Tongue (tissue), 2 donors: ENCODE measurements around the gene PODXL2. TPM values are rescaled to one million over a fixed set of nuclear protein-coding genes. Genes with fewer than 3 reads are reported as not detected.

ENCODE experiments used
- DNase-seq: peaks from one replicate; pipeline ENCODE4 v3.0.0-alpha.2; 2015
- total RNA-seq: library from RNA; depleted of rRNA; stranded (reverse); fragments of >200 nt; gene quantifications from one replicate; pipeline ENCODE4 v1.2.3, GENCODE V29; 2014

The PODXL2 gene
- total RNA-seq, 1 donor from 2014 or later, result 9.2 TPM

- DNase-seq, result no peak
Observed at GRCh38 chr3:127658234-127658633, 29.2 kb downstream of the PODXL2 start.

DNA sequence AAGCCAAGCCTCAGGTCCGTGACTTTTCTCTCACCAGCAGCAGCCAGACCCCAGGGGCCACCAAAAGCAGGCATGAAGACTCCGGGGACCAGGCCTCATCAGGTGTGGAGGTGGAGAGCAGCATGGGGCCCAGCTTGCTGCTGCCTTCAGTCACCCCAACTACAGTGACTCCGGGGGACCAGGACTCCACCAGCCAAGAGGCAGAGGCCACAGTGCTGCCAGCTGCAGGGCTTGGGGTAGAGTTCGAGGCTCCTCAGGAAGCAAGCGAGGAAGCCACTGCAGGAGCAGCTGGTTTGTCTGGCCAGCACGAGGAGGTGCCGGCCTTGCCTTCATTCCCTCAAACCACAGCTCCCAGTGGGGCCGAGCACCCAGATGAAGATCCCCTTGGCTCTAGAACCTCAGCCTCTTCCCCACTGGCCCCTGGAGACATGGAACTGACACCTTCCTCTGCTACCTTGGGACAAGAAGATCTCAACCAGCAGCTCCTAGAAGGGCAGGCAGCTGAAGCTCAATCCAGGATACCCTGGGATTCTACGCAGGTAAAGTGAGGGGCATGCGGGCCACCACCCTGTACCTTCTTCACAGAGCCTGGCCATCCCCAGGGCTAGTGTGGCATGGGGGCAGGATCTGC, 31.8 kb downstream of the PODXL2 start:
- no peak for DNase-seq

- DNase-seq, result no peak
Observed at GRCh38 chr3:127661600-127661999, 32.6 kb downstream of the PODXL2 start.

GRCh38 chr3:127662001-127662469, 33.0 kb downstream of the PODXL2 start:
- no peak for DNase-seq

- no peak for DNase-seq
Observed at GRCh38 chr3:127663151-127663550, 34.2 kb downstream of the PODXL2 start.

GRCh38 chr3:127665165-127665564, 36.2 kb downstream of the PODXL2 start:
- DNase-seq, result no peak

GRCh38 chr3:127665586-127665985, 36.6 kb downstream of the PODXL2 start:
- DNase-seq, result no peak

- DNase-seq, result no peak
Observed at GRCh38 chr3:127666676-127667075, 37.7 kb downstream of the PODXL2 start.

DNA sequence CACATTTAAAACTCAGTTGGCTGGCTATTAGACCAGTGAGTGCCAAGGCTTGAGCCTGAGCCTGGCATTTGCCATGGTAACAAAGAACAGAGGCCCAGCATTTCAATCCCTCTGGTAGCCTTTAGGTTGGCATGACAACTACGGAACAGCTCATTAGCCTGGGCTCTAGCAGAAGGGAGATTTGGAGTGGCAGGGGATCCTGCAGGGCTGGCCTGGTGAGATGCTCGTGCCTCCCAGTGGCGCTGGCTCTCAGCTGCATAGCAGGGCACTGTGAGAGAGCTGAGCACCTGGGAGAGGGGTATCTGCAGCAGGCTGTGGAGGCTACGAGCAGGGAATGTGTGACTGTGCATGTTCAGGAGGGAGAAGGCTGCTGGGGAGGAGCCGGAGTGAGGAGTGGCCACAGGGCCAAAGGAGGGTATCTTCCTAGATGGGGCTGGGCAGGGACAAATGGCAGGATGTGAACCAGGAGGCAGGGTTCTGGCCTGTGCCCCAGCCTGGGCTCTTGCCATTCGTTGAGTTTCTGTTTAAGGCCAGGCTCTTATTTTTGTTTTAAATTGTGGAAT, 38.2 kb downstream of the PODXL2 start:
- no peak for DNase-seq

DNA sequence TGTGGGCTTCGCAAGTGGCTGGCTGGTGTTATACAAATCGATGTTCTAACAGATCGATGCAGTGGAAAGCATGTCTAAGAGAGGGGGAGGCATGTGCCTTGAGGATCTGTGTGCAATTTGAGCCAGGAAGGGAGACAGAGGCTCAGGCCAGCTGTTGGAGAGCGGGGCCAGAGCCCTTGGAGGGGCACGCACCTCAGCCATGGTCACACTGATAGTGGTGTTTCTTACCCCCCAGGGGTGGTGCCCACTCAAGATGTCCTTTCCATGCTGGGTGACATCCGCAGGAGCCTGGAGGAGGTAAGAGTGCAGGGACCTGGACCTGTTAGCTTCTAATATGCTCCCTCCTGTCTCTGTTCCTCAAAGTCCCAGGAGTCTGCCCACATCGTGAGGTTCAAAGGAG, 39.9 kb downstream of the PODXL2 start:
- no peak for DNase-seq

GRCh38 chr3:127669541-127670228, 40.7 kb downstream of the PODXL2 start:
- DNase-seq, result no peak

DNA sequence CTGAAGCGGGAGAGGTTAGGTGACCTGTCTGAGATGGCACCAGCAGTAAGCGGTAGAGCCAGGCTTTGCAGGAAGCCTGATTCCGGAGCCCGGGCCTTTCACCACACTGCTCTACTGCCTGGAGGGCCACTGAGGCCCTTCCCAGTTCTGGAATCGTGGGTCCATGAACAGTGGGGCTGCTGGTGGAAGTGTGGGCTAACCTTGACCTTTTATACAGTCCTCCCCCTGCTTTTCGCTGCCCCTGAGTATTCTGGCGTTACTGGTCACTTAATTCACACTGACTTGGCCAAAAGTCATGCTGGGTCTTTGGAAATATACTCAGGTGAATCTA, 41.2 kb downstream of the PODXL2 start:
- no peak for DNase-seq

DNA sequence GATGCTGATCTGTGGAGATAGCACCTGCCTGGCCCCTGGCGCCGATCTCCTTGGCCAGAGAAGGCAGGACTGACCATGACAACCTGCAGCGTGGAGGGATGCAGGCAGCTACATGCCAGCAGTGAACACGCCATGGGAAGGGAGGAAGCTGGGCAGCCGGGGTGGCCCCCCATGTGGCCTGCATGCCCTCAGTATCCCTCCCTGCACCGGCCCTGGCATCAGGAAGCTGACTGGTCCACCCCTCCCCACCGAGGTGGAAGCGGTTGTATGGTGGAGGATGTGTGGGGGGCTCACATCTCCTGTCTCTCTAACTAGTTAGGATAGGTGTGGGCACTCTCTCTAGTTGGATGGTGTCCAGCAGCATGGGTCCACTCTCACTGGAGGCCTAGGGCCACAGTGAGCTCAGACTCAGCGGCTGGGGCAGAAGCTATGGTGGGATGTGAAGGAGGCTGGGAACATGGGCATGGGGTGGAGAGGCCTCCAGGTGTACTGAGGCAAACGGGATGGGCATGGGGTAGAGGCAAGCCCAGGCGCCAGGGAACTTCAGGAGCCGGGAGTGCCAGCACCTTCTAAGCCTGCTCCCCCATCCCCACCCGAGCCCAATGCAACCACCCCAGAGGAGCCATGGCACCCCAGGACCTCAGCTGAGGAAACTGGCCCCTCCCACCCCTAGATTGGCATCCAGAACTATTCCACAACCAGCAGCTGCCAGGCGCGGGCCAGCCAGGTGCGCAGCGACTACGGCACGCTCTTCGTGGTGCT, 42.0 kb downstream of the PODXL2 start:
- no peak for DNase-seq

DNA sequence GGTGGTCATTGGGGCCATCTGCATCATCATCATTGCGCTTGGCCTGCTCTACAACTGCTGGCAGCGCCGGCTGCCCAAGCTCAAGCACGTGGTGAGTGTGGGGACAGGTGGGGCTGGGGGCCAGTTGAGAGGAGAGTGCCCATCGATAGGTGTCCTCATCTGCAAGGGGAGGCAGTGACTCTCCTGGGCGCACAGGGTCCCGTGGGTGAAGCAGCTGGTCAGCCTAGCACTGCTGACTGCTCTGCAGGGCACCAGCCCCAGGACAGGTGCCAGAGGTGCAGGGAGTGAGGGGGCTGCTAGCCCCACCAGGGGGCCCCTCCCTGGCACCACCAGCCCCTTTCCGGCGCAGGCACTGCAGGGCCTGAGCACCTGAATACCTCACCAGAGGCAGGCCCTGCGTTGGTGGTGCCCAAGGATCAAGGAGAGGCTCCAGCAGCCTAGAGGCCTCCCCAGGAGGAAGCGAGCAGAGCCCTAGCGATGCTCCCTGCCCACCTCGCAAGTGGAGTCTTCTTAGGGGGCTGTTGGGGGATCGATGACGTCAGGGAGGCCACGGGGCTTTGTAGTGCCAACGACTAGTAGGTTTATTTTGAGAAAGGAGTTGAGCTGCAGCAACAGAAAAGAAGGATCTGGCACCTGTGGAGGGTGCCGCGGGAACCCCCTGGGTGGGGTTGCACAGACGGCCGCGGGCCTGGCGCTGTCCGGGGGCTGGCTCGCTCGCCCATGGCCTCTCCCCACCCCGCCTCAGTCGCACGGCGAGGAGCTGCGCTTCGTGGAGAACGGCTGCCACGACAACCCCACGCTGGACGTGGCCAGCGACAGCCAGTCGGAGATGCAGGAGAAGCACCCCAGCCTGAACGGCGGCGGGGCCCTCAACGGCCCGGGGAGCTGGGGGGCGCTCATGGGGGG, 42.8 kb downstream of the PODXL2 start:
- DNase-seq, result peak; percentile 19

GRCh38 chr3:127672429-127673190, 43.6 kb downstream of the PODXL2 start, which contains the start of gene ABTB1:
Gene ABTB1 (plus strand): TSS chr3:127672952. CDS start chr3:127673026, 74 bp downstream.
- peak; percentile 88 for DNase-seq

DNA sequence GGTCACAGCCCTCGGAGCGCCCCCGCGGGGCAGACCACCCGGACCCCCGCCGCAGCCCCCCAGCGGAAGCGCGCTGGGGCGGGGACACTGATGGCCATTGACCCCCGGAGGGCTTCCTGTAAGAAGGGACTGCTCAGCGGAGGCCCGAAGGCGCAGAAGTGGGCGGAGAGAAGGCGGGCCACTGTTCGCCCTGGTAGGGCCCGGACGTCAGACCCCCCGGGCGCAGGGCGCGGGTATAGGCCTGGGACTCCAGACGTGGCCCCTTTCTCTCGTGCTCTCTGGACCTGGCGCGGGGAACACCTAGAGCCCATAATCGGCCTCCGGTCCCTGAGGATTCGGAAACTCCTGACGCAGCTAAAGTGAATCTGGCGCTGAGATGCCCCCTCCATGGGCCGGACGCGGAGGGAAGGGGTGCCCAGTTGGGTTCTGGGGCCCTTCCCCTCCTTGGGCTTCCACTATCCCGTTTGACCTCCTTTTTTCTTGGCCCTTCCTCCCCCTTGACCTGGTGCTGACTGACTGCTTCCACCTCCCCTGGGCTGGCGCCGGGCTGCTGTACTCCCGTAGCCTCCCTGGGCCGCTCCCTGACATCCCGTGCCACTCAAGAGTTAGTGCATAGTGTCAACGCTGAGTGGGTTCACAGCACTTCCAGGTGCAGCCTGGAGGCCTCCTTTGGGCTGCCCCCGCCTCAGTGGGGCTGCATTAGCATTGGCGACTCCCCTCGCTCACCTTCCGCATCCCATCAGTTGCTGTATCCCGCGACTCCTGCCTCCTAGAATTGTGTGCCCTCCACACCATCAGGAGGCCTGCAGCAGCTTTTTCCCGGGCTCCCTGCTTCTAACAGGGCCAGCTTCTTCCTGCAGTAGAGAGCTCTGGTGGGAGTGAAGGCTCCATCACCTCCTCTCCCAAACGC, 44.5 kb downstream of the PODXL2 start:
- peak; percentile 43 for DNase-seq

DNA sequence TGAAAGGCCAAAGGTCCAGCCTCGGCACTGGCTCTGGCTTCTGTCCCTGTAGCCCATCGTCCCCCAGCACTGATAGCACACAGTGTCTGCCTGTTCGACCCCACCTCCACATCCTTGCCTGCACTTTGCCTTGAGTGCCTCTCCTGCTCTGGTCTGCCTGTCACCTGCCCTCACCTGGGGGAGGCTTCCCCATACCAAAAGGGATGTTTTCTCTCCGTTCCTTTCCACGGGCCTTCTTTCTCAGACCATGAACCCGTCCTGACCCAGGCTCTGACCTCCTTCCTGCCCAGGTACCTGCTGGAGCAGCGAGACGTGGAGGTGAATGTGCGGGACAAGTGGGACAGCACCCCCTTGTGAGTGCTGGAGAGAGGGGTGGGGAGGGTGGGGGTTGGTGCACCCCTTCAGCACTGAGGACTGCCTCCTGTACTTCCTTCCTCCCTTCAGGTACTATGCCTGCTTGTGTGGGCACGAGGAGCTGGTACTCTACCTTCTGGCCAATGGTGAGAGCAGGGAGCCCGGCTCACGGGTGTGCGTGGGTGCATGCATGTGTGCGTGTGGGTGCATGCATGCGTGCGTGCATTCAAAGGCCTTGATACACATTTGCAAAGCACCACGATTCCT, 45.2 kb downstream of the PODXL2 start:
- no peak for DNase-seq

DNA sequence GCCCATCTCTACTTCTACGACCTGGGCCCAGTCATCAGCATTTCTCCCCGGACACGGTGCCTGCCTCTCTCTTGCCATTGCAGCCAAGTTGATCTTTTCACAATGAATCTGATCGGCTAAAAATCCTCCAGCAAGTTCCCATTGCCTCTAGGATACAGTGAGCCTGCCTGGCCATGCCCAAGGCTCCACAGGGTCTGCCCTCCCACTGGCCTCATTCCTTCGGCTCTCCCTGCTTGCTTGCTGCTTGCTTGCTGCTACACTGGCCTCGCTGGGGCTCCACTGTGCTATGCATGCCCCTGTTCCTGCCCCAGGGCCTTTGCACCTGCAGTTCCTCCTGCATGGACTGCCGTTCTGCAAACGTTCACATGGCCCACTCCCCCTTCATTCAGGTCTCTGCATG, 45.8 kb downstream of the PODXL2 start:
- DNase-seq, result no peak

GRCh38 chr3:127675651-127676391, 46.8 kb downstream of the PODXL2 start:
- DNase-seq, result no peak
